Neural cell (in vitro differentiated cells): ENCODE measurements around the gene OTOL1. TPM values are rescaled to one million over a fixed set of nuclear protein-coding genes. Genes with fewer than 3 reads are reported as not detected.

Source experiments
- H2AFZ ChIP-seq: fragments of 200-600, 300-800 bp; sonication (generic), shearing (Covaris generic); 2 replicates; pipeline ENCODE4 v1.6.0; 2014; ENCODE audit warnings: low read depth, mild to moderate bottlenecking, antibody characterized with exemption, low read length, moderate library complexity
- H3F3A ChIP-seq: fragments of 200-600 bp; shearing (Covaris generic); 2 replicates; pipeline ENCODE4 v1.6.1; 2016; ENCODE audit warnings: mild to moderate bottlenecking, moderate library complexity, mixed read lengths, antibody characterized with exemption, low read length; ENCODE audit not compliant: insufficient read depth, poor library complexity, severe bottlenecking
- H3K27ac ChIP-seq: fragments of 200-600, 300-800 bp; sonication (generic), shearing (Covaris generic); 2 replicates; pipeline ENCODE4 v1.5.1; 2014; ENCODE audit warnings: mild to moderate bottlenecking, low read length, moderate library complexity
- H3K27me3 ChIP-seq: fragments of 300-800, 200-600 bp; sonication (generic), shearing (Covaris generic); 2 replicates; pipeline ENCODE4 v1.6.0; 2014; ENCODE audit warnings: mild to moderate bottlenecking, low read depth, low read length, moderate library complexity; ENCODE audit not compliant: insufficient read depth
- H3K36me3 ChIP-seq: fragments of 300-800, 200-600 bp; sonication (generic), shearing (Covaris generic); 2 replicates; pipeline ENCODE4 v1.5.1; 2014; ENCODE audit warnings: mild to moderate bottlenecking, antibody characterized with exemption, low read length, moderate library complexity; ENCODE audit not compliant: insufficient read depth
- H3K4me2 ChIP-seq: fragments of 300-800, 200-600 bp; sonication (generic), shearing (Covaris generic); 2 replicates; pipeline ENCODE4 v1.6.0; 2014; ENCODE audit warnings: mild to moderate bottlenecking, low read length
- H3K4me3 ChIP-seq: fragments of 300-800, 200-600 bp; sonication (generic), shearing (Covaris generic); 2 replicates; pipeline ENCODE4 v1.5.1; 2014; ENCODE audit warnings: mild to moderate bottlenecking, low read length, moderate library complexity
- H3K79me2 ChIP-seq: fragments of 200-600 bp; shearing (Covaris generic); replicated peaks from 2 replicates; pipeline ENCODE4 v1.6.0; 2014; ENCODE audit warnings: mild to moderate bottlenecking, low read length, moderate library complexity; ENCODE audit not compliant: insufficient read depth
- H3K9ac ChIP-seq: fragments of 300-800, 200-600 bp; sonication (generic), shearing (Covaris generic); 2 replicates; pipeline ENCODE4 v1.6.1; 2016; ENCODE audit warnings: mild to moderate bottlenecking, low read length, mixed read lengths
- H3K9me2 ChIP-seq: fragments of 200-600 bp; shearing (Covaris generic); 2 replicates; pipeline ENCODE4 v1.6.1; 2016; ENCODE audit warnings: mild to moderate bottlenecking, low read length, mixed read lengths; ENCODE audit not compliant: insufficient read depth
- H3K9me3 ChIP-seq: fragments of 200-600, 300-800 bp; sonication (generic), shearing (Covaris generic); 2 replicates; pipeline ENCODE4 v1.6.1; 2016; ENCODE audit warnings: mild to moderate bottlenecking, mixed run types, low read length, moderate library complexity, mixed read lengths
- H4K20me1 ChIP-seq: fragments of 200-600 bp; shearing (Covaris generic); 2 replicates; pipeline ENCODE4 v1.6.1; 2016; ENCODE audit warnings: mild to moderate bottlenecking, mixed run types; ENCODE audit not compliant: insufficient read depth
- CTCF ChIP-seq: fragments of 450-650 bp; IDR thresholded peaks from 2 replicates; pipeline ENCODE4 v1.5.1; 2014; ENCODE audit warnings: antibody characterized with exemption, mild to moderate bottlenecking, moderate library complexity; ENCODE audit not compliant: poor library complexity, severe bottlenecking
- EP300 ChIP-seq: fragments of 450-650 bp; conservative IDR thresholded peaks from 2 replicates; pipeline ENCODE4 v1.6.1; 2014; ENCODE audit warnings: antibody characterized with exemption, mild to moderate bottlenecking, moderate library complexity; ENCODE audit not compliant: poor library complexity, severe bottlenecking
- EZH2 ChIP-seq: fragments of 200-600, 300-800 bp; shearing (Covaris generic), sonication (generic); IDR thresholded peaks from 2 replicates; pipeline ENCODE4 v1.6.1; 2014; ENCODE audit warnings: antibody characterized with exemption, low read length, borderline replicate concordance, mild to moderate bottlenecking; ENCODE audit not compliant: insufficient read depth, poor library complexity, severe bottlenecking
- MXI1 ChIP-seq: fragments of 450-650 bp; conservative IDR thresholded peaks from 2 replicates; pipeline ENCODE4 v1.6.1; 2014; ENCODE audit warnings: antibody characterized with exemption, mild to moderate bottlenecking; ENCODE audit not compliant: poor library complexity, severe bottlenecking
- POLR2AphosphoS5 ChIP-seq: IDR thresholded peaks from 2 replicates; pipeline ENCODE4 v1.6.1; 2012
- RAD21 ChIP-seq: fragments of 450-650 bp; conservative IDR thresholded peaks from 2 replicates; pipeline ENCODE4 v1.6.1; 2014; ENCODE audit warnings: antibody characterized with exemption, mild to moderate bottlenecking, moderate library complexity
- REST ChIP-seq: IDR thresholded peaks from 2 replicates; pipeline ENCODE4 v1.6.1; 2012; ENCODE audit warnings: borderline replicate concordance
- SMC3 ChIP-seq: fragments of 450-650 bp; conservative IDR thresholded peaks from 2 replicates; pipeline ENCODE4 v1.6.1; 2014; ENCODE audit warnings: antibody characterized with exemption, mild to moderate bottlenecking, moderate library complexity; ENCODE audit not compliant: poor library complexity
- TAF1 ChIP-seq: IDR thresholded peaks from 2 replicates; pipeline ENCODE4 v1.6.1; 2012; ENCODE audit warnings: low read depth
- polyA plus RNA-seq: library from polyadenylated mRNA; depleted of rRNA; stranded (reverse); fragments of >200 nt; gene quantifications from 2 replicates; pipeline ENCODE4 v1.2.3, GENCODE V29; 2014

OTOL1 gene
- polyA plus RNA-seq, 1 donor from 2014 or later: not detected

- TF ChIP-seq POLR2AphosphoS5 (no peak), MXI1 (no peak)
- no peaks in the 10 kb centered on the region for H3K36me3 ChIP-seq
- H3F3A ChIP-seq: no peaks in the 10 kb centered on the region
- H3K9me2 ChIP-seq: no peaks in the 10 kb centered on the region
- H2AFZ ChIP-seq: no peak overlapping the region
- no peaks in the 10 kb centered on the region for H3K79me2 ChIP-seq
- H3K4me3 ChIP-seq: no peak overlapping the region
- no peaks in the 10 kb centered on the region for H3K9me3 ChIP-seq
- no peak overlapping the region for H3K4me2 ChIP-seq
- no peaks in the 10 kb centered on the region for H4K20me1 ChIP-seq
- no peak overlapping the region for H3K9ac ChIP-seq
- H3K27ac ChIP-seq: no peak overlapping the region
- no peaks in the 10 kb centered on the region for H3K27me3 ChIP-seq
These were observed 25.4 kb upstream of the OTOL1 start for GRCh38 chr3:161471211-161471610.

GRCh38 chr3:161474139-161474538, 22.5 kb upstream of the OTOL1 start:
- no peak overlapping the region for H2AFZ ChIP-seq
- TF ChIP-seq POLR2AphosphoS5: no peak
- TF ChIP-seq REST: no peak
- no peak for TF ChIP-seq EP300
- TF ChIP-seq TAF1: no peak
- H3K4me3 ChIP-seq: no peak overlapping the region
- no peaks in the 10 kb centered on the region for H3K36me3 ChIP-seq
- H4K20me1 ChIP-seq: no peaks in the 10 kb centered on the region
- no peaks in the 10 kb centered on the region for H3K9me3 ChIP-seq
- H3K79me2 ChIP-seq: no peaks in the 10 kb centered on the region
- H3K9ac ChIP-seq: no peak overlapping the region
- H3K27ac ChIP-seq: no peak overlapping the region
- no peak overlapping the region for H3K4me2 ChIP-seq
- no peaks in the 10 kb centered on the region for H3K9me2 ChIP-seq
- no peaks in the 10 kb centered on the region for H3K27me3 ChIP-seq
- H3F3A ChIP-seq: no peaks in the 10 kb centered on the region

GRCh38 chr3:161474741-161475140, 21.9 kb upstream of the OTOL1 start:
- no peak for TF ChIP-seq CTCF
- TF ChIP-seq TAF1: no peak
- no peak for TF ChIP-seq EP300
- TF ChIP-seq RAD21: no peak
- TF ChIP-seq SMC3: no peak
- no peak for TF ChIP-seq EZH2
- no peak for TF ChIP-seq REST
- no peak for TF ChIP-seq MXI1
- no peak for TF ChIP-seq POLR2AphosphoS5
- Histone ChIP-seq H2AFZ (no peak overlapping the region), H3K79me2 (no peaks in the 10 kb centered on the region)

More at GRCh38 chr3:161474741-161475140, 21.9 kb upstream of the OTOL1 start:
- Histone ChIP-seq H3K4me2 (no peak overlapping the region), H4K20me1 (no peaks in the 10 kb centered on the region), H3K27ac (no peak overlapping the region), H3F3A (no peaks in the 10 kb centered on the region), H3K36me3 (no peaks in the 10 kb centered on the region), H3K4me3 (no peak overlapping the region), H3K9me3 (no peaks in the 10 kb centered on the region), H3K9me2 (no peaks in the 10 kb centered on the region), H3K27me3 (no peaks in the 10 kb centered on the region), H3K9ac (no peak overlapping the region)
